GM23248 (cell line): ENCODE data around the gene PLPPR3.

Experiments used
- EZH2 ChIP-seq: fragments of 200-600 bp; sonication (generic); IDR thresholded peaks from 2 replicates; pipeline ENCODE4 v1.6.1; 2018; ENCODE audit warnings: antibody characterized with exemption, mild to moderate bottlenecking; ENCODE audit not compliant: insufficient read depth, poor library complexity, severe bottlenecking
- EZH2phosphoT487 ChIP-seq: fragments of 200-600 bp; sonication (generic); IDR thresholded peaks from 2 replicates; pipeline ENCODE4 v1.6.1; 2018; ENCODE audit warnings: antibody characterized with exemption, moderate library complexity, mild to moderate bottlenecking, low read depth; ENCODE audit not compliant: insufficient read depth

GRCh38 chr19:795691-796581 is 25.8 kb downstream of the PLPPR3 start:
- TF ChIP-seq EZH2 (no peak), EZH2phosphoT487 (no peak)
